HL-60 (cell line): Measurements from ENCODE around the gene ACAD11.

Source experiments
- DNase-seq, 2 experiments: peaks; one replicate each; pipeline ENCODE4 v3.0.0-alpha.2; 2010 to 2020; ENCODE audit warnings: low read depth in 1 of 2, low spot score in 1 of 2
- H3K27ac ChIP-seq: fragments of 250-450 bp; sonication (Bioruptor Pico); replicated peaks from 2 replicates; pipeline ENCODE4 v1.5.1; 2020; ENCODE audit warnings: mild to moderate bottlenecking, moderate library complexity
- H3K27me3 ChIP-seq: fragments of 250-450 bp; sonication (Bioruptor Pico); 2 replicates; pipeline ENCODE4 v1.5.1; 2021; ENCODE audit warnings: mild to moderate bottlenecking, moderate library complexity; ENCODE audit not compliant: insufficient read depth, poor library complexity, severe bottlenecking
- H3K4me3 ChIP-seq: replicated peaks from 2 replicates; pipeline ENCODE4 v1.5.1; 2011; ENCODE audit warnings: mild to moderate bottlenecking, control low read depth, low read length; ENCODE audit not compliant: insufficient read depth
- GABPA ChIP-seq: IDR thresholded peaks from 2 replicates; pipeline ENCODE4 v1.6.1; 2012; ENCODE audit warnings: low read depth
- POLR2AphosphoS5 ChIP-seq: IDR thresholded peaks from 2 replicates; pipeline ENCODE4 v1.6.1; 2012; ENCODE audit warnings: low read depth
- SPI1 ChIP-seq: IDR thresholded peaks from 2 replicates; pipeline ENCODE4 v1.6.1; 2012; ENCODE audit warnings: low read depth, mild to moderate bottlenecking, borderline replicate concordance
- TF ChIP-seq, protein P1 (sequence below): IDR thresholded peaks from one replicate; pipeline ENCODE4 v1.5.1; 2011; ENCODE audit warnings: low read length, control low read depth, inconsistent platforms; ENCODE audit not compliant: insufficient read depth
- TF ChIP-seq, protein P2 (sequence below): IDR thresholded peaks from 2 replicates; pipeline ENCODE4 v1.6.1; 2012; ENCODE audit warnings: low read depth; ENCODE audit not compliant: insufficient replicate concordance

Gene ACAD11

DNA sequence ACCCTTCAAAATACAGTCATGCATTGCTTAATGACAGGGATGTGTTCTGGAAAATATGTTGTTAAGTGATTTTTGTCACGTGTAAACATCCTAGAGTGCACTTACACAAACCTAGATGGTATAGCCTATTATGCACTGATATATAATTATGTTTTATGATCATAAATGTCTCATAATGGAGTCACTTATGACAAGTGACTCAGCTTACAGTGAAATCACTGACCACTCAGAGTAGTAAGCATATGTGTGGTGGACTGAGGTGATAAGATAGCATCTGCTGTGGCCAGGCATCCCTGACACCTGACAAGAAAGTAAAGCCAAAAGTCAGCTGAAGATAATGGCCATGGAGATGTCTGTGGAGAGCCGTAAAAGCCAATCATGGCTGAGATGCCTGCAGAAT lies 5.4 kb downstream of the ACAD11 start:
- no peak for TF ChIP-seq SPI1
- H3K27me3 ChIP-seq: no peaks in the 10 kb centered on the region
- no peak overlapping the region for H3K27ac ChIP-seq
- DNase-seq: no peak
- no peak overlapping the region for H3K4me3 ChIP-seq

DNA sequence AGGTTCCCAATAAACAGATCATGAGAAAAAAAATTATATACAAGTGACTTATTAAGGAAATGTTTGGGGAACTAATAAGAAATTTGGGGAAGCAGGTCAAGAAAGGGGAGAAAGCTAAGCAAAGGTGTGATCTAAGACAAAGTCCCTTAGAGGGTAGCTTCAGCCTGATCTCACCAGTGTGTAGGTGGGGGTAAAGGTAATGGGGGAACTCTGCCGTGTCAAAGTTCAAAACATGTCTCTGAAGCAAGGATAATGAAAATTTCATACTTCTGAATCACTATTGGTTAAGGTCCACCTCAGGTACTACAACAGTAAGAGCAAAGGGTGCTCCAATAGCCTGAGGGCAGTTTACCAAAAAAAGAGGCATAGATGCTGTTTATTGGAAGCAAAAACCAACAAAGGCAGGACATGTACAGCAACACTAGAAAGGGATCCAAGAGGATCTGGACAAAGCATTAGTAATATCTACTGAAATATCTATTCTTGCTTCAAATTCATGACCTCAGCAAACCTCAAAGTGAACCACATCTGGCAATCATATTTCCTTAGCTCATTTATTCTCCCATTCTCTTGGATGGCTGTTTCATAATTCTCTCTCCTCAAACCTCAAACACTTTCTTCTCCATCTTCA lies 6.9 kb downstream of the ACAD11 start:
- H3K27ac ChIP-seq: no peak overlapping the region
- no peak for TF ChIP-seq SPI1

DNA sequence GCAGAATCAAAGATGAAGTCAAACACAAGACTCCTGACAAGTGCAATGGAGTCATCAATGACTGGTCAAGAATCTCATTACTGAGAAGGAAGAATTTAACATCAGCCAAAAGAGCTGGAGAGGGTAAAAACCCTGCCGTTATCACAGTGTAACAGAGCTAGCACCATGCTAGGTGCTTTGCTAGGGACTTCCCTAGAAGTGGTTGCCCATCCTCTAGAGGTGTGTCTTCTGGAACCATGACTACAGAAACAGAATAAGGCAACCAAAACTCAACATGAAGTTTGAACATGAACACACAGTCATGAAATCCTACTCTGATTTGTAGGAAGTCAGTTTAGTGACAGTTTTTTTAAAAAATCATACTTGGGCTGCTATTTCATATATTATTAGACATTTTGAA lies 9.5 kb downstream of the ACAD11 start:
- no peak overlapping the region for H3K27ac ChIP-seq
- TF ChIP-seq POLR2AphosphoS5 (no peak), SPI1 (no peak), GABPA (no peak)
- TF ChIP-seq, protein P1, sequence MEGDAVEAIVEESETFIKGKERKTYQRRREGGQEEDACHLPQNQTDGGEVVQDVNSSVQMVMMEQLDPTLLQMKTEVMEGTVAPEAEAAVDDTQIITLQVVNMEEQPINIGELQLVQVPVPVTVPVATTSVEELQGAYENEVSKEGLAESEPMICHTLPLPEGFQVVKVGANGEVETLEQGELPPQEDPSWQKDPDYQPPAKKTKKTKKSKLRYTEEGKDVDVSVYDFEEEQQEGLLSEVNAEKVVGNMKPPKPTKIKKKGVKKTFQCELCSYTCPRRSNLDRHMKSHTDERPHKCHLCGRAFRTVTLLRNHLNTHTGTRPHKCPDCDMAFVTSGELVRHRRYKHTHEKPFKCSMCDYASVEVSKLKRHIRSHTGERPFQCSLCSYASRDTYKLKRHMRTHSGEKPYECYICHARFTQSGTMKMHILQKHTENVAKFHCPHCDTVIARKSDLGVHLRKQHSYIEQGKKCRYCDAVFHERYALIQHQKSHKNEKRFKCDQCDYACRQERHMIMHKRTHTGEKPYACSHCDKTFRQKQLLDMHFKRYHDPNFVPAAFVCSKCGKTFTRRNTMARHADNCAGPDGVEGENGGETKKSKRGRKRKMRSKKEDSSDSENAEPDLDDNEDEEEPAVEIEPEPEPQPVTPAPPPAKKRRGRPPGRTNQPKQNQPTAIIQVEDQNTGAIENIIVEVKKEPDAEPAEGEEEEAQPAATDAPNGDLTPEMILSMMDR: no peak
- TF ChIP-seq, protein P2, sequence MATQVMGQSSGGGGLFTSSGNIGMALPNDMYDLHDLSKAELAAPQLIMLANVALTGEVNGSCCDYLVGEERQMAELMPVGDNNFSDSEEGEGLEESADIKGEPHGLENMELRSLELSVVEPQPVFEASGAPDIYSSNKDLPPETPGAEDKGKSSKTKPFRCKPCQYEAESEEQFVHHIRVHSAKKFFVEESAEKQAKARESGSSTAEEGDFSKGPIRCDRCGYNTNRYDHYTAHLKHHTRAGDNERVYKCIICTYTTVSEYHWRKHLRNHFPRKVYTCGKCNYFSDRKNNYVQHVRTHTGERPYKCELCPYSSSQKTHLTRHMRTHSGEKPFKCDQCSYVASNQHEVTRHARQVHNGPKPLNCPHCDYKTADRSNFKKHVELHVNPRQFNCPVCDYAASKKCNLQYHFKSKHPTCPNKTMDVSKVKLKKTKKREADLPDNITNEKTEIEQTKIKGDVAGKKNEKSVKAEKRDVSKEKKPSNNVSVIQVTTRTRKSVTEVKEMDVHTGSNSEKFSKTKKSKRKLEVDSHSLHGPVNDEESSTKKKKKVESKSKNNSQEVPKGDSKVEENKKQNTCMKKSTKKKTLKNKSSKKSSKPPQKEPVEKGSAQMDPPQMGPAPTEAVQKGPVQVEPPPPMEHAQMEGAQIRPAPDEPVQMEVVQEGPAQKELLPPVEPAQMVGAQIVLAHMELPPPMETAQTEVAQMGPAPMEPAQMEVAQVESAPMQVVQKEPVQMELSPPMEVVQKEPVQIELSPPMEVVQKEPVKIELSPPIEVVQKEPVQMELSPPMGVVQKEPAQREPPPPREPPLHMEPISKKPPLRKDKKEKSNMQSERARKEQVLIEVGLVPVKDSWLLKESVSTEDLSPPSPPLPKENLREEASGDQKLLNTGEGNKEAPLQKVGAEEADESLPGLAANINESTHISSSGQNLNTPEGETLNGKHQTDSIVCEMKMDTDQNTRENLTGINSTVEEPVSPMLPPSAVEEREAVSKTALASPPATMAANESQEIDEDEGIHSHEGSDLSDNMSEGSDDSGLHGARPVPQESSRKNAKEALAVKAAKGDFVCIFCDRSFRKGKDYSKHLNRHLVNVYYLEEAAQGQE: no peak
- no peak for DNase-seq
- H3K4me3 ChIP-seq: no peak overlapping the region
- no peaks in the 10 kb centered on the region for H3K27me3 ChIP-seq

More for the DNA sequence above, 6.9 kb downstream of the ACAD11 start:
- H3K4me3 ChIP-seq: no peak overlapping the region
- DNase-seq: no peak
- H3K27me3 ChIP-seq: no peaks in the 10 kb centered on the region

DNA sequence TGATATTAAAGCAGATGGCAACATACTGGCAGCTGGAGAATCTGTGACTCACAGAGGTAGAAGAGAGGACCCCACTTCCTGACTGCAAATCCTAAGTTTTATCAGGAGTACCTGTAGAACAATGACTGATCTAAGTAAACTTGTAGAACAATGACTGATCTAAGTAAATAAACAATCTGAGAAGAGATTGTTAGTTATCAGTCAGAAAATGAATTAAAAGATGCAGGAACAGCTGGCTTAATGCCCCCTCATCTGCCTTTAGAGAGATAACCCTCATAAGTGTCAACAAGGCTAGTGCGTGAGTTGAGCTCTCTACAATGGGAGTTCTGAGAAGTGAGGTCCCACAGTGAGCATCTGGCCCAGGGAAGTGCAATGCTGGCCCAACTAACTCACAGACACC lies 14.6 kb downstream of the ACAD11 start:
- no peak overlapping the region for H3K27ac ChIP-seq
- no peak for DNase-seq
- no peaks in the 10 kb centered on the region for H3K27me3 ChIP-seq
- TF ChIP-seq, protein P1: no peak
- TF ChIP-seq POLR2AphosphoS5 (no peak), SPI1 (no peak)
- TF ChIP-seq, protein P2: no peak
- no peak overlapping the region for H3K4me3 ChIP-seq

DNA sequence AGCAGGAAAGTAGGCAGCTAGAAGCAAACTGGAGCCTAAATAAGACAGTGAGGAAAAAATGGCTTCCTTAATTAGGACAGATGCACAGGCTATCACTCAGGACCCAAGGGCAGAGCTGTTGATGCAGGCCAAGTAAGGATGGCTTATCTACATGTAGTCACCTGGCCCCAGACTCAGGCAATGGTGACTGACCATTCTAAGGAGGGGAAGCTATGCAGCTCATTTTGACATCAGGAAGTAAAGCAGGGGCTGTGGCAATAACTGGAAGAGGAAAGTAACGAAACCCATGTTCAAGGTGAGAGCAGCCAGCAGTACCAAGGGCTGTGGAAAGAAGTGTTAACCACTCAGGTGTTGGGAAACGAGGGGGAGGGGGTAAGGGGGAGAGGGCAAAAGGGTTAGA lies 16.2 kb downstream of the ACAD11 start:
- no peak overlapping the region for H3K4me3 ChIP-seq
- TF ChIP-seq POLR2AphosphoS5: no peak
- TF ChIP-seq, protein P1: no peak
- TF ChIP-seq GABPA: no peak
- no peak for TF ChIP-seq SPI1
- TF ChIP-seq, protein P2: no peak

More for the DNA sequence above, 16.2 kb downstream of the ACAD11 start:
- H3K27me3 ChIP-seq: no peaks in the 10 kb centered on the region
- peak overlapping the region; percentile 38 for H3K27ac ChIP-seq
- DNase-seq: peak in 1 of 2 experiments; percentile 78
